Measurements from ENCODE around the gene SDK1.

GRCh38 chr7:3309956-3310355, 8.9 kb downstream of the SDK1 start:
- no peak for TF ChIP-seq CTCF (IDR thresholded peaks at IDR 0.05)
- no peak for TF ChIP-seq POLR2A (IDR thresholded peaks at IDR 0.05)

Measured in body of pancreas (tissue), 4 donors.